AG09319 (cell line): ENCODE results near the gene TINCR.
"Not testable (repeated sequence)": the region's sequence is repeated elsewhere in the genome, so short reads cannot be mapped to it uniquely, and the experiment has no call there.

Experiments used
- DNase-seq: peaks from one replicate; pipeline ENCODE4 v3.0.0-alpha.2; 2010; ENCODE audit warnings: low read depth; ENCODE audit errors: extremely low read depth
- CTCF ChIP-seq: IDR thresholded peaks from 2 replicates; pipeline ENCODE4 v1.5.1; 2011; ENCODE audit warnings: low read depth, mild to moderate bottlenecking, inconsistent platforms, low read length, moderate library complexity

TINCR gene

GRCh38 chr19:5567360-5567969, at the start of gene TINCR:
TSS of gene TINCR (minus strand) at chr19:5567953.
- no peak for DNase-seq

GRCh38 chr19:5617080-5617479, 49.3 kb upstream of the TINCR start:
- no peak for DNase-seq
- TF ChIP-seq CTCF, result no peak

More at GRCh38 chr19:5567360-5567969, at the start of gene TINCR:
- TF ChIP-seq CTCF, result no peak

GRCh38 chr19:5615756-5616327, 48.1 kb upstream of the TINCR start:
- no peak for DNase-seq
- TF ChIP-seq CTCF, result no peak

GRCh38 chr19:5612891-5613865, 45.4 kb upstream of the TINCR start:
- TF ChIP-seq CTCF, result no peak
- no peak for DNase-seq

GRCh38 chr19:5609881-5610448, 42.2 kb upstream of the TINCR start:
- no peak for DNase-seq
- no peak for TF ChIP-seq CTCF

GRCh38 chr19:5608766-5609165, 41.0 kb upstream of the TINCR start:
- DNase-seq, result not testable (repeated sequence)

GRCh38 chr19:5608291-5608690, 40.5 kb upstream of the TINCR start:
- no peak for TF ChIP-seq CTCF
- no peak for DNase-seq
